DMS 273 (cell line): ENCODE data around the gene CD40.

Source experiments
- DNase-seq: peaks from one replicate; lab custom pipeline; 2025; ENCODE audit not compliant: unreplicated experiment; lab: John Stamatoyannopoulos, UW

Gene CD40

DNA sequence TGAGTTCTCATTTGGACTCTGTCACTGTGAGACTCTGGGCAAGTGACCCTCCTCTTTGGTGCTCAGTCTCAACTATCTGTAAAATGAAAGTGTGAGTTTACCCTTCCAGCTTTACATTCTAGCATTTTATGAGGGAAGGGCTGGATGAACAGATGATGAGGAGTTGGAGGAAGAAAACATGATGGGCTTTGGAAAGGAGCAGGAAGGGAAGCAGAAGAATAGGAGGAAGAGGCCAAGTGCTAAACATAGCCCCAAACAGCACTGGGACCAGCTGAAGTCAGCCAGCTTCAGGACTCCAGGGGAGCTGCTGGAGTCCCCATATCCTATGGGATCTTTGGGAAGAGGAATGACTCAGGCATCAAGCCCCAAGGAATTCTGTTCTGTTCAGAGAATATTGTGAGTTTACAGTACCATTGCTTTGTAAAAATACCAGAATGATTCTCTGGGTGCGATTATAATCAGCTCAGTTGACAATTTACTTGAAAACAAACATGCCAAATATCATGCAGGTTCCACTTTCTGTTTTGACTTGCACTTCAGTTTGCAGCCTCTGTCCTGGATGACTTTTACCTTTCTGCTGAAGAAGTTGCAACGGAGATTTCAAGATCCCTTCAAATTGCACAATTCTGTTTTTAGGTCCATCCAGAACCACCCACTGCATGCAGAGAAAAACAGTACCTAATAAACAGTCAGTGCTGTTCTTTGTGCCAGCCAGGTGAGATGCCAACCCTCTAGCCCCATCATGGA is 3.2 kb downstream of the CD40 start:
- DNase-seq, result no peak

DNA sequence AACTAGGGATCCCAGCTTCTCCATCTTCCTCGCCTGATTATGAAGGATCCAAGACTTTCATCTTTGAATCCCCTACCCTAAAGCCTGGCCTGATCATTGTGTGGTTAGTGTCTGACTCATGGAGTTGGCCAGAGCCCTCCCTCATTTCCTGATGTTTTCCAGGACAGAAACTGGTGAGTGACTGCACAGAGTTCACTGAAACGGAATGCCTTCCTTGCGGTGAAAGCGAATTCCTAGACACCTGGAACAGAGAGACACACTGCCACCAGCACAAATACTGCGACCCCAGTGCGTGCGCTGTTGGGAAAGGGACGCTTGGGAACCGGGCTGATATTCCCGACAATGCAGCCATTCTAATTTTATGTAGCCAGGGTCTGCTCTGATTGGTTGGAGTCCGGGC is 4.0 kb downstream of the CD40 start:
- DNase-seq, result no peak

DNA sequence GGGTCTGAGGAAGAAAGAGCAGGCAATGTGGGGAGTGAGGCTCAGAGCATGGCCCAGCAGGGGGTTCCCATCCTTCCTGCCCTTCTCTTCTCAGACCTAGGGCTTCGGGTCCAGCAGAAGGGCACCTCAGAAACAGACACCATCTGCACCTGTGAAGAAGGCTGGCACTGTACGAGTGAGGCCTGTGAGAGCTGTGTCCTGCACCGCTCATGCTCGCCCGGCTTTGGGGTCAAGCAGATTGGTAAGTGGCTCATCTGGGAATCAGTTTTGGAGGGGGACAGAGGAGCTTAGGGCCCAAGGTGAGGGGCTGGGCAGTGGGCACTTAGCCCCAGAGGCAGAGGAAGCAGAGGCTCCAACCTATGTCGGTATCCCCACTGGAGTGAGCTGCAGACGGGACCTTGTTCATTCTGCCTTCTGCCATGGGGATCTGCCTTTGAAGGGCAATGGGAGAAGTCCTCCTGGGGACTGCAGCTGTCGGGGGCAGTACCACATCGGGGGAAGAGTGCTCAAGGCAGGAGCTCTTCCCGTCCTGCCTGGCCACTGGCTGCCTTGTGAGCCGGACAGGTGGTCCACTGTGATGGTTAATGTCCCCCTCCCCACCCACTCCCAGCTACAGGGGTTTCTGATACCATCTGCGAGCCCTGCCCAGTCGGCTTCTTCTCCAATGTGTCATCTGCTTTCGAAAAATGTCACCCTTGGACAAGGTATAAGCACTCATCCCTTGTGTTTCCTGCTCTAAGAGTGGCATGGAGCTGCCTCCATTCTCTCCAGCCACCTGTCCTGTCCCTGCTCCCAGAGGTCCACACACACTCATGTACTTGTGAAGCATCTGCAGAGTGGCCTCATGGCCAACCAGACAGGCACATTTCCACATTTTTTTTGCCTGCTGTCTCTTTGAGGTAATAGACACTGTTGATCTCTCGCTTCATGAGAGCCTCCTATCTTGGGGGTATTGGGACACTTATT is 4.7 kb downstream of the CD40 start:
- DNase-seq, result no peak

DNA sequence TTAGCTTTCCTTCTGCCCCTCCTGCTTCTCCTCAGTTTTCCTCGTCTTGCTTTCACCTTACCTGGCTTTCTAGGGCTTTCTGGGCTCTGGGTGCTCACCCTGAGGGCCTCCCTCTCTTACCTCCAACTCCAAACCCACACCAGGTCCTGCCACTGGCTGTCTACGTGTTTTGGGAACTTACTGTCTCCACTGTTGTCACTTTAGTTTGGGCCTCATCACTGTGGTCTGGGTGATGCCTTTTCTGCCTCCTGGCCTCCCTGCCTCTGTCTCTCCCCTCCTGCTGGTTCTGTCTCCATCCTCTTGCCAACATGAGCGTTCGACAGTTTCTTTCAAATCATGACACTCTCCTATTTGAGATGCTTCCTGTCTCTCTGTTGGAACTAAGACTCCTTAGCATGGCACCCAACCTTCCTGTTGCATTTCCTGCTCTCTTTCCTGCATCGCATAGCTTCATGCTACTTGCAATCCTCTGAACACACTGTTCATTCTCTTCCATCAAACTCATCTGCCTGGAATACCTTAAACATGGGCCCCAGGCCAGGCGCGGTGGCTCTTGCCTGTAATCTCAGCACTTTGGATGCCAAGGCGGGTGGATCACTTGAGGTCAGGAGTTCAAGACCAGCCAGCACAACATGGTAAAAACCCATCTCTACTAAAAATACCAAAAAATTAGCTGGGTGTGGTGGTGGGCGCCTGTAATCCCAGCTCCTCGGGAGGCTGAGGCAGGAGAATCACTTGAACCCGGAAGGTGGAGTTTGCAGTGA is 5.5 kb downstream of the CD40 start:
- no peak for DNase-seq

DNA sequence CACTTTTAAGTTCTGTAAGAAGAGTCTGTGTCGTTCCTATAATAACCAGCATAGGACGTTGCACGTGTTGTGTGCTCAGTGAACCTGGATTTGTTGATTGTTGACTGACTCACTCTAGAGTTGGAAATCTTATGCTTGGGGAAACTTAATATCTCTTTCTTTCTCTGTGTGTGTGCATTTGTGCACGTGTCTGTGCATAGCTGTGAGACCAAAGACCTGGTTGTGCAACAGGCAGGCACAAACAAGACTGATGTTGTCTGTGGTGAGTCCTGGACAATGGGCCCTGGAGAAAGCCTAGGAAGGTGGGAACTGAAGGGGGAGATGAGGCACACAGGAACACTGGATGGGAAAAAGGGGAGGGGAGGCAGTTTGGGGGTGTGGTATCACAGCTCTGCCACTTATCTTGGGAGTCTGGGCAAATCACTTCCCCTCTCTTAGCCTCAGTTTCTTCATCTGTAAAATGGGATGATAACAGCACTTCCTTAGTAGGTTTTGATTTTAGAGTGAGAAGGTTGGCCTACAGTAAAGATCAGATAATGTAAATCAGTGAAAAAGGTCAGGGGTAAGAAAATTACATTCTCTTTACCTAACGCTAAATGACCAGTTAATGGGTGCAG is 8.4 kb downstream of the CD40 start:
- DNase-seq, result no peak

DNA sequence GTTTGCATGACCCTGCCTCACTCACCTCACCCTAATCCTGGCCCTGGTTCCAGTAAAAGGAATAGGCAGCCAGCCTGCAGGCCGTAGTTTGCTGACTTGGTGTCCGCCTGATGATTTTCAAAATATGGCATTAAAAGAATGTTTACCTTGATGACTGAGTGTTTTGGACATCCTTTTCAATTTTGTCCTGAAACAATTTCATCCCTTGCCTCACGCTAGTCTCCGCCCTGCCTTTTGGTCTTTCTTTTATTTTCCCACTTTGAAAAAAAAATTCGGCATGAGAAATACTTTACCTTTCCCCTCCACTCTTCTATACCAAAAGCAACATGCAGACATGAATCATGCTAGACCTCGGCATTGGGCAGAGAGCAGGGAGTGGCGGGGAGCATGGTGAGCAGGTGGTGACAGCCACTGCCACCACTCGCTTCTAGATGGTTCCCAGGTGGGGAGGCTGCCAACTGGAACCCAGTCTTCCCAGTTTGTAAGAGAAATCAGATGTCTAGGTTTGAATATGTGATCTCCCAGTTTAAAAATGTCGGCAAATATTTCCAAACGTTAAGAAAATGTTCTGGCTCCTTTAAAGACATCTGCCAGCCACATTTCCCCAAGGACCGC is 9.4 kb downstream of the CD40 start:
- DNase-seq, result no peak

DNA sequence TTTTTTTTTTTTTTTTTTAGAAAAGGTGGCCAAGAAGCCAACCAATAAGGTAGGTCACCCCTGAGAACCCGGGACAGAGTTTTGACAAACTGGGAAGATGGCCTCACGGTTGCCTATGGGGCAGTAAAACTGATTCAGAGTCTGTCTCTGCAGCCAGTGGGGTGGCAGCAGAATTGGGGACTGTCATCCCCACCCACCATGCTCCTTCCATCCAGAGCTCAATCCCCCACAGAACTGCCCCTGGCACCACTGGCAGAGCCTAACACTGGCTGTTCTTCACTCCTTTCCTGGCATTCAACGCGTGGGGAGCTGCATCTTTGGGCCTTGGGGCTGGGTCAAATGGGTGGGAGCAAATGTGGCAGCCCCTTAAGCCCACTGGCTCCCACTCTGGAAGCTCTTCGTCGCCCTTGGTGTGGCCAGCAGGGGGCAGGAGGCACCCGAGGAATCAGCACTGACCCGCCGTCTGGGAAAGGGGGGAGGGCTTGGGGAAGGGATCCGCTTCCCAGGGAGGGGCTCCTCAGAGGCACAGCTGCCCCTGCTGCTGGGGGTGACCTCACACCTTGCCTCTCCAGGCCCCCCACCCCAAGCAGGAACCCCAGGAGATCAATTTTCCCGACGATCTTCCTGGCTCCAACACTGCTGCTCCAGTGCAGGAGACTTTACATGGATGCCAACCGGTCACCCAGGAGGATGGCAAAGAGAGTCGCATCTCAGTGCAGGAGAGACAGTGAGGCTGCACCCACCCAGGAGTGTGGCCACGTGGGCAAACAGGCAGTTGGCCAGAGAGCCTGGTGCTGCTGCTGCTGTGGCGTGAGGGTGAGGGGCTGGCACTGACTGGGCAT is 10.4 kb downstream of the CD40 start:
- peak; percentile 82 for DNase-seq

DNA sequence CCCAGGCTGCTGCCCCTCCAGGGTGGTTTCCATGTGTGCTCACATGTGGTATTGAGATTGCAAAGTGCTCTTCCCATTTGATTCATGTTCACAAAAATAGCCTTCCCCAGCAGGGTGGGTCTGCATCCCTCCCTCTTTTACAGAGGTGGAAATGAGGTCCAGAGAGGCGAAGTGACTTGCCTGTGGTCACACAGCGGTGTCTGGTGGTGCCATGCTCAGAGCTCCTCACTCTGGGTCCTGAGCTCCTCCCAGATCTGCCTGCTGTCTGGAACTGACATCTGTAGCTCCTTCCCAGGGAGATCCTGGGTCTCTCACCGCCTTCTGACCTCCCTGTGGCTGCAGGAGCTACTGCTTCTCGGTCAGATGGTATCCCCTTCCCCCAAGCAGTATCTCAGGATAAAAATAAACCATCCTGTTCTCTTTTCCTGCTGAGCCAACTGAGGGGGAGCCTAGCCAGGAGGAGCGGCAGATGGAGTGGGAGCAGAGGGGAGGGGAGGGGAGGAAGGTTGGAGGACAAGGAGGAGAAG is 11.9 kb downstream of the CD40 start:
- peak; percentile 97 for DNase-seq

DNA sequence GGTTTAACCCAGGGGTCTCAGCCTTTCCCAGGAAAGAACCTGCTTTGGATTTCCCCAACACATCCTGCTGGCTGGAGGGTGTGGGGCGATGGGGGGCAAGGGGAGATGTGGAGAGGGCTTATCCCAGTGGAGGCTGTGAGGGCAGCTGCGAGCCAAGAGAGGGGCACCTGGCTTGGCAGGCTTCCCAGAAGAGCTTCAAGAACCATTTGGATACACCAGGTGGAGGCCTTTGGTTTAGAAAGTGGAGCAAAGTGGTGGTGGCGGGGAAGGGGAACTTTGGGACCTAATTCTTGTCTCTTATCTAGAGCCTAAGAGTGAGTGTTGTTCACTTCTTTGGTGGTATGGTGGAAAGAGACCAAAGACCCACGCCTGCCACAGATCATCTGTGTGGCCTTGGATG is 12.4 kb downstream of the CD40 start:
- peak; percentile 95 for DNase-seq

DNA sequence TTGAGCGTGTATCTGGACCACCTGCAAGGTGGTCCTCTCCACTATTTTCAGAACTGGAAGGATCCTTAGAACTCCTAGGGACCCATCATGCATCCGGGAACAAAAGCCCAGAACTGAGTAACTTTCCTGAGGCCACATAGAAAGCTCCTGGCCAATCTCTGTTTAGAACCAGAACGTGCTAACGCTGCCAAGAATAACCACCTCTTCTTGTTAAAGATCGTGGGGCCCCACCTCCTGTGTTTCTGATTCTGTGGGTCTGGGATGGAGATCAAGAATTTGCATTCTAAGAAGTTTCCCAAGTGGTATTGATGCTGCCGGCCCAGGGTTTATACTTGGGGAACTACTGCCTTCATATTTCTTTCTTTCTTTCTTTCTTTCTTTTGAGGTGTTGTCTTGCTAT is 13.3 kb downstream of the CD40 start:
- DNase-seq, result no peak

DNA sequence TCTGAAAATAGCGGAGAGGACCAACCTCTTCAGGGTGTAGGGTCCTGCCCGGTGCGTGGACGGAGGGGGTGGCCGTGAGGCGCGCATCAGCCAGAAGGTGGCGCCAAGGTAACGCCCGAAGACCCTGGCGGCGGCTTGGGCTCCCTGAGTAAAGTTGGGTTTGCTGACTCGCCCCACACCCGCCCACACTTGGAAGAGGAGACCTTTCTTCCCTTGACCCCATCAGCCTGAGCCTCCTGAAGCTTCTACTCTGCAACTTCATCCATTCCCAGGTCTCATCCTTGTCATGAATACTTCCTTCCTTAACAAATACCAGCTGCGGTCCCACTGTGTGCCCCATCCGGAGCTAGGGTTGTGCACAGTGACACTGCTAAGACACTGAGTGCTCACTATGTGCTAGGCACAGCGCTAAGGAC is 14.6 kb downstream of the CD40 start:
- DNase-seq, result peak; percentile 91

DNA sequence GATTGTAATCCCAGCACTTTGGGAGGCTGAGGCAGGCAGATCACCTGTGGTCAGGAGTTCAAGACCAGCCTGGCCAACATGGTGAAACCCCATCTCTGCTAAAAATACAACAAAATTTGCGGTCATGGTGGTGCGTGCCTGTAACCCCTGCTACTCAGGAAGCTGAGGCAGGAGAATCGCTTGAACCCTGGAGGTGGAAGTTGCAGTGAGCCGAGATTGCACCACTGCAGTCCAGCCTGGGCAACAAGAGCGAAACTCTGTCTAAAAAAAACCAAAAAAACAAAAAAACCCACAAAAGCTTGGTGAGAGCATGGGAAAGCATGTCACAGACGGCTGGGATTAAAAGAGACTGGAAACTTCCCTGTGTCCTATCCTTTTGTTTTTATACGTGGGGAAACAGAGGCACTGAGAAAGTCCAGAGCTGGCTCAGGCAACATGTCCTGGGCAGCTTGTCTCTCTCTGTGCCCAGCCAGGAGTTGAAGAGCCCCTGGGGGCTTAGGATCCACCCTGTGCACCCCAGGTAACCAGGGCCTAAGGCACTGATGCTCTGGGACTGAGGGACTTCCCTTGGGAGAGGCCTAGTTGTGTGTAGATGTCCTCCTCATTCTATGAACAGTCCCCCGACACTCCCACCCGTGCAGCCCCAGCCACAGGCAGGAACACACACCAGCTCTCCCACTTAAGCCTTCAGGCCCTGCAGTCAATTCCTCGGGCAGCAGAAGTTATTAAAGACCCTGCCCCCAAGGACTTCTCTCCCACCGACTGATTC is 16.0 kb downstream of the CD40 start:
- no peak for DNase-seq

DNA sequence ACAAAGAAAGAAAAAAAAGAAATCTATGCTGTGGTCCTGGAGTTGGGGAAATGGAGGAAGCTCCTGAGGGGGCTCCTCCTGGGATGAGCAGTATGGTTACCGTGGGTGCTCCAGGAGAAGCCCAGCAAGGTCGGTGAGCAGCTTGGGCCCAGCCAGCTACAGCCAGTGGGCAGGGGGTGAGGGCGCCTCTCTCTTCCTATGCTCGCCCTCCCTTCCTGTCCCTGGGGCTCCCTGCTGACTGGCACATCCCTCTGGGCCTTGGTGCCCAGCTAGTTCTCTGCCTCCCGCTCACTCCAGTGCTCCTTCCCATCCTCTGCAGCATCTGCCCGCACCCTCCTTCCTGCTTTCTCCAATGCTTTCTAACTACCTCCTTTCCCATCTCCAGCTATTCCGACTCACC is 16.6 kb downstream of the CD40 start:
- DNase-seq, result no peak

DNA sequence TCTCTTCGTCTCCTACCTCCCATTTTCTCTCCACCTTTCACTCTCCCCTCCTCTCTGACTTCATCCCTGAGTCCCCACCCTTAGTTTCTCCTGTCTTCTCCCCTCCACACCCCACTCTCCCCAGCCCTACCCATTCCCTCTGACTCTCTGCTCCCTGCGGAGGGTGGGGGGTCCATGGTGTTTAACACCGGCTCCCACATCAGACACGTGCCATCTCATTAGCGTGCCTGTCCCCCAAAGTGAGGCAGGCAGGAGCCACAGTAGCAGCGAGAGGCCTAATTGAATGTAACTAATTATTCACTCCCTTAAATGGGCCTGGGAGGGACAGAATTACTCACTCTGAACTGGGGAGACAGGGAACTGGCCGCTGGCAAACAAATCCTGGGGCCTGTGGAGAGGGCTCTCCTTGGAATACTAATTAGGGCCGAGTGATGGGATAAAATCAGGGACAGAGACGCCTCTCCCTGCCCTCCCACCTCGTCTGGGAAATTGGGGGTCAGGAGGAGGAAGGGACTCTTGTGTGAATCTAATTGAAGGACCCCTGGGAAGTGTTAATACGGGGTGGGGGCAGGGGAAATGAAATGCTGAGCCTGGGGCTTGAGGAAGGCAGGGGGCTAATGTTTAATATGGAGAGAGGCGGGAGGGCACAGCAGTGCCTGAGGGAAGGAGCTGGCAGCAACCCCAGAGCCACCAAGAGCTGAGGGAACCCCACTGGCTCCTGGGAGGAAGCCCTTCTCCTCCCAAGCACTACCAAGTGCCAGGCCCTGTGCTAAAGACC is 17.9 kb downstream of the CD40 start:
- DNase-seq, result no peak

DNA sequence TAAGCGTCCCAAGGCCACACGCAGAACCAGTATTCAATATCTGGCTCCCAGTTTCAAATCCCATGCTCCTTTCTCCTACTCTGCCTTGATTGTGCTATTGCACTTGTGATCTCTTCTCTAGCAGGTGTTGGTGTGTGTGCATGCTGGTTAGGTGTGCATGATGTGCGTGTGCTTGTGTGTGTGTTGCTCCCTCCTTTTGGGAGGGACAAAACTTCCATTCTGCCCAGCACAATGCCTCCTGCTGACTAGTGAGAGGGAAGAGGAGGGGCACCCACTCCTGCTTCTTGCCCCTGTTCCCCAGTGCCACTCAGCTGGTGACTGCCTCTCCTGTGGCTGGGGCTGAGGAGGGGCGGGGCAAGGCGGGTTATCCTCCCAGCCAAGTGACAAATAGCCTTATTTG is 19.7 kb downstream of the CD40 start:
- no peak for DNase-seq

DNA sequence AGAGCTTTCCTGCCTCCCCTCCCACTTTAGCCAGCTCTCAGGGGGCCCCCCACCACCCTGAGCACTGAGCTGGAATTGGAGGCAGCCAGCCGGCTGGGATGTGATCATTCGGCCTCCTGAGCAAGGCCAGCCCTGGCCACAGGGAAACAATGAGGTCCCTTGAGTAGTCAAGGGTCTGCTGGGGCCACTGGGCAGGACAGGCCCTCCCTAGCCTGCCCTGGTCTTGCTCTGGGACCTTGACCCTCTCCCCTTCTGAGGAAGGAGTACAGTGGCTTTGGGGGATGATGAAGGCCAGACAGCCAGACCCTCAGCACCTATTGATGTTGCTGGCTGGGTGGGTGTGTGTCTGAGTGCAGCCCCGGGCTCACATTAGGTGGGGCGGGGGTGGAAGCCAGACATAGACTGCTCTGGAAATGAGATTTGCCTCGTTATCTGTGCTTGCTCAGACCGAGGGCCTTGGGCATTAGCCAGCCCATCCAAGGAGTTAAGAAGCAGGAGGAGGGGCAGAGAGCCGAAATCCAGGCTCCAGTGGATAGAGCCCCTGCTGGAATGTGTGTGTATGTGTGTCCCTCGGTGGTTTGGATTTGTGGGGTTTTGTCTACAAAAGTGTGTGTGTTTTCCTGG is 21.3 kb downstream of the CD40 start:
- DNase-seq, result peak; percentile 62

DNA sequence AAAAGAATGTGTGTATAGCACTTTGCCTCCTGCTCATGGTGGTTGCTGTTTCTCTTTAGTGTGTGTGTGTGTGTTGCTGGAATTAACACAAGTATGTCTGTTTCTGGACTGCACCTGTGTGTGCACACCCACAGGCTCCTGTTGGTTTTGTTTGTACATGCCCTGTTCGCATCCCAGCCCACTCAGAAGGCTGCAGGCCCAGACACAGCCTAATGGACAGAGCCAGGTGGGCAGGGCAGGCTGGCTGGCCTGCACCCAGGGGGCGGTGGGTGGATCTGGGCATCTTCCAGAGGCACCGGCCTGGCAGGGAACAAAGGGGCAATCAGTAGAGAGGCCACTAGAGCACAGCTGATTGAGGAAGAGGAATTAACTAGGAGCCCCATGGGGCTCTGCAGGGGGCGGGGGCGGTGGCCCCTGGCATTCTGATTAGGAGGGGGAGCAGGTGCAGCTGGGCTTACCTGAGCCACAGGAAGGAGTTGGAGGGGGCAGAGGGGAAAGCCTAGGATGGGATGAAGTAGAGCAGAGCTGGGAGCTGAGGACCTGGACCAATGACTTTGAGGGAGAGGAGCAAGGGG is 21.9 kb downstream of the CD40 start:
- DNase-seq, result peak; percentile 71
